HPDE6-E6E7 (cell line): Measurements from ENCODE around the gene RHNO1.
A peak's percentile ranks its signal among the peaks of the same experiment; 100 is the strongest.
"Not testable (repeated sequence)": the region's sequence is repeated elsewhere in the genome, so short reads cannot be mapped to it uniquely, and the experiment has no call there.

Source experiments
- DNase-seq: peaks from one replicate; pipeline ENCODE4 v3.0.0; 2011; ENCODE audit warnings: missing footprints; ENCODE audit errors: extremely low spot score

The RHNO1 gene

GRCh38 chr12:2858334-2858733 is 18.7 kb upstream of the RHNO1 start:
- no peak for DNase-seq

GRCh38 chr12:2858944-2859421 is 18.0 kb upstream of the RHNO1 start:
- DNase-seq = no peak

GRCh38 chr12:2860170-2860569 is 16.9 kb upstream of the RHNO1 start:
- DNase-seq = no peak

- DNase-seq = no peak
Observed at GRCh38 chr12:2862876-2863275, 14.1 kb upstream of the RHNO1 start.

- not testable (repeated sequence) for DNase-seq
Observed at GRCh38 chr12:2863402-2863801, 13.6 kb upstream of the RHNO1 start.

GRCh38 chr12:2864198-2864597 is 12.8 kb upstream of the RHNO1 start:
- no peak for DNase-seq

GRCh38 chr12:2868986-2869632 is 7.9 kb upstream of the RHNO1 start:
- DNase-seq = not testable (repeated sequence)

- DNase-seq = peak; percentile 44
Observed at GRCh38 chr12:2876431-2877046, 484 bp upstream of the RHNO1 start.

- DNase-seq = no peak
Observed at GRCh38 chr12:2877953-2878732, 1.1 kb downstream of the RHNO1 start.

- no peak for DNase-seq
Observed at GRCh38 chr12:2879853-2880252, 2.8 kb downstream of the RHNO1 start.

GRCh38 chr12:2884810-2885209 is 7.8 kb downstream of the RHNO1 start:
- DNase-seq = no peak

GRCh38 chr12:2886768-2887450 is 9.9 kb downstream of the RHNO1 start:
- DNase-seq = no peak

- DNase-seq = no peak
Observed at GRCh38 chr12:2890001-2890387, 13.0 kb downstream of the RHNO1 start.

- peak; percentile 98 for DNase-seq
Observed at GRCh38 chr12:2890388-2891239, 13.6 kb downstream of the RHNO1 start, which contains the start of gene TULP3. Gene TULP3, plus strand, starts transcription at chr12:2890891. Its CDS starts 57 bp downstream, at chr12:2890948.

- no peak for DNase-seq
Observed at GRCh38 chr12:2891240-2892053, 14.4 kb downstream of the RHNO1 start.

- no peak for DNase-seq
Observed at GRCh38 chr12:2892246-2892645, 15.2 kb downstream of the RHNO1 start.

GRCh38 chr12:2893007-2893406 is 16.0 kb downstream of the RHNO1 start:
- no peak for DNase-seq

GRCh38 chr12:2895051-2895451 is 18.0 kb downstream of the RHNO1 start:
- DNase-seq = no peak

GRCh38 chr12:2895511-2895910 is 18.5 kb downstream of the RHNO1 start:
- DNase-seq = no peak

- DNase-seq = no peak
Observed at GRCh38 chr12:2897418-2897817, 20.4 kb downstream of the RHNO1 start.
